ENCODE results near the gene KNDC1.

The KNDC1 gene

GRCh38 chr10:133163889-133164815 is 4.1 kb downstream of the KNDC1 start:
- CTCF ChIA-PET, result no interaction called here
- no peak for DNase-seq (ENCODE audit: low read depth, low spot score)
- no peak for TF ChIP-seq CTCF (IDR thresholded peaks at IDR 0.05; ENCODE audit: insufficient read depth, low read length, missing control alignments)
- POLR2A ChIA-PET, result no interaction called here
- no peak overlapping the region for H3K4me3 ChIP-seq (ENCODE audit: low read depth, low read length)

- no peak for TF ChIP-seq CTCF (IDR thresholded peaks at IDR 0.05; ENCODE audit: insufficient read depth, low read length, missing control alignments)
- ChIA-PET POLR2A (no interaction called here), CTCF (no interaction called here)
- DNase-seq (ENCODE audit: low read depth, low spot score), result no peak
- H3K4me3 ChIP-seq (ENCODE audit: low read depth, low read length), result no peak overlapping the region
Measured at GRCh38 chr10:133164816-133165555, 5.0 kb downstream of the KNDC1 start.

GRCh38 chr10:133165556-133166503 is 5.8 kb downstream of the KNDC1 start:
- POLR2A ChIA-PET, result no interaction called here
- TF ChIP-seq CTCF (IDR thresholded peaks at IDR 0.05; ENCODE audit: insufficient read depth, low read length, missing control alignments), result no peak
- no peak overlapping the region for H3K4me3 ChIP-seq (ENCODE audit: low read depth, low read length)
- DNase-seq (ENCODE audit: low read depth, low spot score), result no peak
- CTCF ChIA-PET, result no interaction called here

- no peak overlapping the region for H3K4me3 ChIP-seq (ENCODE audit: low read depth, low read length)
- TF ChIP-seq CTCF (IDR thresholded peaks at IDR 0.05; ENCODE audit: insufficient read depth, low read length, missing control alignments), result no peak
- CTCF ChIA-PET, result no interaction called here
- no peak for DNase-seq (ENCODE audit: low read depth, low spot score)
- POLR2A ChIA-PET, result no interaction called here
Measured at GRCh38 chr10:133166504-133166827, 6.4 kb downstream of the KNDC1 start.

GRCh38 chr10:133166828-133167692 is 7.0 kb downstream of the KNDC1 start:
- no peak overlapping the region for H3K4me3 ChIP-seq (ENCODE audit: low read depth, low read length)
- CTCF ChIA-PET, result no interaction called here
- no peak for TF ChIP-seq CTCF (IDR thresholded peaks at IDR 0.05; ENCODE audit: insufficient read depth, low read length, missing control alignments)
- DNase-seq (ENCODE audit: low read depth, low spot score), result no peak
- POLR2A ChIA-PET, result no interaction called here
